ENCODE data around the gene GPR55. TPM values are rescaled to one million over a fixed set of nuclear protein-coding genes. Genes with fewer than 3 reads are reported as not detected.

GPR55 gene
- total and polyA plus RNA-seq, 2 of the 8 experiments (the other 6 are each of a cell fraction or from before 2014, with no cell fraction given): not detected

DNA sequence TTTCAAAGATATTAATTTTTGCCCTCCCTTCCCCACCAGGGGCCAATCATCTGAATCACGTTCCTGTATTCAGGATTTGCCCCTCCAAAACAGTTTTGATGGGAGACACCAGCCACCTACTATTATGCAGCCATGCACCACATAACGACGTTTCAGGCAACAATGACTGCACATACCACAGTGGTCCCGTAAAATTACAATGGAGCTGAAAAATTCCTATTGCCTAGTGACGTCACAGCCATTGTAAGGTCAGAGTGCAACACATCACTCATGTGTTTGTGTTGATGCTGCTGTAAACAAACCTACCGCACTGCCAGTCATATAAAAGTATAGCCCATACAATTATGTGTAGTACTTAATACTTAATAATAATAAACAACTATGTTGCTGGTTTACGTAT is 37.7 kb downstream of the GPR55 start:
- H3K4me2 ChIP-seq (ENCODE audit: insufficient read depth in 1 of 2, low read depth in 2 of 2, low read length in 2 of 2): no peak overlapping the region
- H3K4ac ChIP-seq (replicated peaks; ENCODE audit: insufficient read length, low read depth, low read length): no peak overlapping the region
- H3K23me2 ChIP-seq (ENCODE audit: low read depth, low read length): no peaks in the 10 kb centered on the region
- H2BK20ac ChIP-seq (ENCODE audit: low read length): no peak overlapping the region
- 90% methylated on average over 7 of the region's 7 CpGs; no CpG with 5 or more reads in 1 of the 2 experiments for WGBS, 2 experiments (ENCODE audit: extremely low coverage in 1 of 2, insufficient coverage in 1 of 2, insufficient read length in 1 of 2, insufficient replicate concordance in 2 of 2, low coverage in 1 of 2, low lambda C conversion rate in 2 of 2, missing lambda C conversion rate in 1 of 2)
- H4K8ac ChIP-seq (ENCODE audit: extremely low read depth, insufficient read depth, low read length): no peak overlapping the region
- H2AFZ ChIP-seq (ENCODE audit: low read length): no peak overlapping the region
- no peak for DNase-seq (ENCODE audit: low read depth in 1 of 2, low spot score in 2 of 2)
- no peak overlapping the region for H3K27ac ChIP-seq (ENCODE audit: low read depth, low read length)
- H2BK5ac ChIP-seq (ENCODE audit: low read depth, low read length): no peak overlapping the region
- H2BK15ac ChIP-seq (ENCODE audit: low read length): no peak overlapping the region
- no peak overlapping the region for H4K5ac ChIP-seq (ENCODE audit: insufficient read length, low read depth, low read length)
- no peaks in the 10 kb centered on the region for H3K27me3 ChIP-seq (replicated peaks in 1 of 4; ENCODE audit: control insufficient read depth in 3 of 4, extremely low read depth in 1 of 4, insufficient read depth in 3 of 4, low read length in 3 of 4)
- ChIA-PET CTCF (ENCODE audit: partially characterized antibody) (interaction anchor here (0.7 to 1.3 kb wide), 2 partner anchors 17 to 39 kb away, joined by 4 to 6 read pairs; no protein-coding TSS in a partner anchor), POLR2A (ENCODE audit: partially characterized antibody) (interaction anchor here (1.0 kb wide), 1 partner anchor 19 kb away, joined by 5 read pairs; no protein-coding TSS in a partner anchor)
- no peaks in the 10 kb centered on the region for H4K20me1 ChIP-seq (replicated peaks in 1 of 2; ENCODE audit: control insufficient read depth in 1 of 2, insufficient read depth in 2 of 2, low read length in 2 of 2)
- no peaks in the 10 kb centered on the region for H3K36me3 ChIP-seq (ENCODE audit: control insufficient read depth in 2 of 4, insufficient read depth in 4 of 4, low read length in 3 of 4)
- no peak overlapping the region for H3K14ac ChIP-seq (ENCODE audit: insufficient read length)
- H2BK12ac ChIP-seq (ENCODE audit: low read depth, low read length): no peak overlapping the region
- H4K91ac ChIP-seq (replicated peaks; ENCODE audit: insufficient read length, low read length): no peak overlapping the region
- H3K9me3 ChIP-seq (ENCODE audit: insufficient read depth in 2 of 2, low read depth in 1 of 2, low read length in 1 of 2): no peaks in the 10 kb centered on the region
- H3K79me1 ChIP-seq (ENCODE audit: low read depth, low read length): no peaks in the 10 kb centered on the region
- H3K56ac ChIP-seq (replicated peaks; ENCODE audit: insufficient read length, low read depth, low read length): no peak overlapping the region
- no peak for FAIRE-seq
- no peak for TF ChIP-seq RAD21 (IDR thresholded peaks at IDR 0.05 in 1 of 2, conservative IDR thresholded peaks at IDR 0.05 in 1 of 2; ENCODE audit: low read depth in 2 of 2, low read length in 2 of 2)
- TF ChIP-seq, protein P1, sequence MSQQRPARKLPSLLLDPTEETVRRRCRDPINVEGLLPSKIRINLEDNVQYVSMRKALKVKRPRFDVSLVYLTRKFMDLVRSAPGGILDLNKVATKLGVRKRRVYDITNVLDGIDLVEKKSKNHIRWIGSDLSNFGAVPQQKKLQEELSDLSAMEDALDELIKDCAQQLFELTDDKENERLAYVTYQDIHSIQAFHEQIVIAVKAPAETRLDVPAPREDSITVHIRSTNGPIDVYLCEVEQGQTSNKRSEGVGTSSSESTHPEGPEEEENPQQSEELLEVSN (IDR thresholded peaks at IDR 0.05): no peak
- no peak for TF ChIP-seq TAF1 (IDR thresholded peaks at IDR 0.05; ENCODE audit: low read depth, low read length)
- no peak for TF ChIP-seq KDM4A (IDR thresholded peaks at IDR 0.05; ENCODE audit: low read depth, low read length, severe bottlenecking)
- TF ChIP-seq BACH1 (IDR thresholded peaks at IDR 0.05; ENCODE audit: low read length): no peak
- no peak for TF ChIP-seq TAF7 (optimal IDR thresholded peaks at IDR 0.05; ENCODE audit: borderline replicate concordance, low read depth, low read length)
- TF ChIP-seq GTF2F1 (IDR thresholded peaks at IDR 0.05; ENCODE audit: borderline replicate concordance, low read depth, low read length): no peak
- H3K4me3 ChIP-seq (ENCODE audit: extremely low read depth in 1 of 4, insufficient read depth in 2 of 4, low read depth in 3 of 4, low read length in 4 of 4): no peak overlapping the region
- peaks cover 5 to 9% (median 7%) of the 10 kb centered on the region in 4 experiments for H3K4me1 ChIP-seq (replicated peaks in 1 of 4; ENCODE audit: control insufficient read depth in 3 of 4, insufficient read depth in 4 of 4, low read length in 3 of 4)
- H3K18ac ChIP-seq (ENCODE audit: extremely low read depth, low read length): no peak overlapping the region
- no peak overlapping the region; a peak in 1 of 7 replicates for H3K9ac ChIP-seq (replicated peaks in 1 of 4; ENCODE audit: extremely low read depth in 1 of 4, low read depth in 3 of 4, low read length in 3 of 4)
- H3K79me2 ChIP-seq (ENCODE audit: control insufficient read depth in 1 of 2, insufficient read depth in 2 of 2, low read length in 2 of 2): no peaks in the 10 kb centered on the region
- no peak overlapping the region for H2AK5ac ChIP-seq (ENCODE audit: low read depth, low read length)
- no peak overlapping the region for H2BK120ac ChIP-seq (replicated peaks; ENCODE audit: low read depth, low read length)
- no peak overlapping the region for H3K23ac ChIP-seq (ENCODE audit: insufficient read length)

All from H1 (cell line).